CD4-positive, alpha-beta T cell treated with Interferon gamma for 1 hour (primary cell): ENCODE results near the gene PLK4.
"Not testable (repeated sequence)": the region's sequence is repeated elsewhere in the genome, so short reads cannot be mapped to it uniquely, and the experiment has no call there.

Experiments used
- DNase-seq: peaks from one replicate; pipeline ENCODE4 v3.0.0-alpha.2; 2020

The PLK4 gene

DNA sequence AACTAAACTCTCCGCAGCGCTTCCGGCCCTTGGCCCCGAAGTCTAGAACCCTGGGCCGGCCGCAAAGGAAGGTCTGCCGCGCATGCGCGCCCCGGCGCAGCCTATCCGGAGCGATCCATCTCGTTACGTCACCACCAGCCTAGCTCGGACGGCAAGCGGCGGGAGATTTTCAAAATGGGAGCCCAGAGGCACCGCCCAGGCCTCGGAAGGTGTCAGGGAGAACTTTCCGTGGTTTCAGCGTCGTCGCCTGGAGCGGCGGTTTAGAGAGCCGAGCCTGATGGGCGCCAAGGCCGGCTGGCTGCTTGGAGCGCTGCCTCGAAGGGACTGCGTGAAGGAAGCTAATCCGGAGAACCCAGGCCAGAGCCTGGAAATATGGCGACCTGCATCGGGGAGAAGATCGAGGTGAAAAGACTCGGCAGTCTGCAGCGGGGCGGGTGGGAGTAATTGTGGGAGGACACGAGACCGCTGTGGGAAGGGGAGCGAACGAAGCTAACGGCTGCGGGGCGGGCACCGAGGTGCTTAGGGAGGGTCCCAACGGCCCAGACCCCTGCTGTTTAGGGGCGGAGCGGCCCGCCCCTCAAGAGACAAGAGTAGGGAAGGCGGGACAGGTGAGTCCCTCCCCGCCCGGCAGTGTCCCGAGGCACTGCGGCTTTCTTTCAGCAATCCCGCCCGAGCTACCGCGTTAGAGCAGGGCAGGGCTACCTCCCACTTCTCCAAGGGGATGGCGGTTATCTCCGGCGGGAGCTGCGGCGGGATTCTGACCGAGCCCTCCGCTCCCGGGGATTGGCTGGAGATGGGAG is at the start of gene PLK4:
Gene PLK4 (plus strand): TSS at position 131 of the 800 bp plus-strand sequence. CDS start 242 bp downstream, at position 373.
- DNase-seq = peak; percentile 96

DNA sequence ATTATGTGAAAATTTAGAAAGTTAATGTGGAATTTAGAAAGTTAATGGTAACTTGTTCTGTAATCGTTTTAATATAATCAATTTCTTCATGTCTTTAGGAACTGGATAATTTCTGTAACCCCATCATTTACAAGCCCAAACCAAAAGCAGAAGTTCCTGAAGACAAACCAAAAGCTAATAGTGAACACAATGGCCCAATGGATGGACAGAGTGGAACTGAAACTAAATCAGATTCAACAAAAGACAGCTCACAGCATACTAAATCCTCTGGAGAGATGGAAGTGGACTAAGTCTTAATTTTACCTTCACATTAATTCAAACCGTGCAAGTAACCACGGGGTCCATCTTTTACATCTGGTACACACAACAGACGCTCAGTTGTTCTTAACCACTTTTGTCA is 48.1 kb upstream of the PLK4 start:
- DNase-seq = no peak

DNA sequence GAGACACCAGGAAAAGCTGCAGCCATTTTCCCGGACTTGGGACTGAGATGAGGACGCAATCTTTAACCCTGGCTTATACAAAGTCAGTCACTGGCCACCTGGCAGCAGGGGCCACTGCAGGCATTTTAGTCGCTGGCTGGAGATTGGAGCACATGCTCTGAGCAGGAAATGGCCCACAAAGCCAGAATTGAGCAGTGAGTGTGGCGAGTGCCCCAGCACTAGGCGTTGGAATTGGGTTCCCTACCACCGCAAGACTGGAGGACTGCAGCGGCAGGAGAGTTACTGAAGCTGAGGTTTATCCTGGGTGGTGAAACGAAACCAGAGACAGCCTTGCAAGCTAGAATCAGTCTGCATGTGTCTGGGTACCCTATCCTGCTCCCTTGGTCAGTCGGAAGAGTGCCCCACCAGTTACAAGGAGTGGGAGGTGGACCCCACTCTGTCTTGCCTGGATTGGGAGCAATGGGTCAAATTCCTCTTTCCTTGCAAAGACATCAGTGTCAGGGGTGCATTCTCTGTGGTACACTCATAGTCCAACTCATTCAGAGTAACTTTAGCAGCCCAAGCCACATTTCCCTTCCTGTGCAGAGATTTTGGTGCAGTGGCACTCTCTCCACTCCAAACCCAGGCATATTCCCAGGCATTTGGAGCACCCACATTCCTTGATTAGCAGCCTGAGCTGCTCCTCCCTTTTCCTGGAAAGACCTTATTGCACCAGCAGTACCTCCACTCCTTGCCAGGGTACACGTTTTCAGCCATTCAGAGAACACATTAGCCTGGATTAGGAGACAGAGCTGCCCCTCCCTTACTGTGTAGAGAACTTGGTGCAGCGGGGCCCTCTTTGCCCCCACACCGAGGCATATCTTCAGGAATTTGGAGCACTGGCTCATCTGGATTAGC is 36.7 kb upstream of the PLK4 start:
- no peak for DNase-seq

DNA sequence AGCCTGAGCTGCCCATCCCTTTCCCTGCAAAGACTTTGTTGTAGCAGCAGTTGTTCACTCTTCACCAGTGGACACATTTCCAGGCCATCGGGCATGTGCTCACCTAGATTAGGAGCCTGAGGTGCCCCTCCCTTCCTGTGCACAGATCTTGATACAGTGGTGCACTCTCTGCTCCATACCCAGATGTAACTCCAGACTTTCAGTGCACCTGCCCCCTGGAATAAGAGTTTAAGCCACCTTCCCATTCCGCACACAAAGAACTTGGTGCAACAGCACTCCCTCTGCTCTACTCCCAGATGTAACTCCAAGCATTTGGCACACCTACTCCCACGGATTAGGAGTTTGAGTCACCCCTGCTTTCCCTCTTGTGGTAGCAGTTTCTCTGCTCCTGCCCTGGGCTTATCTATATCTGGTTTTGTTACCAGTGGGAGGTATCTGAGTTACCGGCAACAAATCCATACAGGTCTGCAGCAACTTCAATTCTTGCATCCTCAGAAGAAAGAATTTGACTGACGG is 36.0 kb upstream of the PLK4 start:
- DNase-seq = no peak

DNA sequence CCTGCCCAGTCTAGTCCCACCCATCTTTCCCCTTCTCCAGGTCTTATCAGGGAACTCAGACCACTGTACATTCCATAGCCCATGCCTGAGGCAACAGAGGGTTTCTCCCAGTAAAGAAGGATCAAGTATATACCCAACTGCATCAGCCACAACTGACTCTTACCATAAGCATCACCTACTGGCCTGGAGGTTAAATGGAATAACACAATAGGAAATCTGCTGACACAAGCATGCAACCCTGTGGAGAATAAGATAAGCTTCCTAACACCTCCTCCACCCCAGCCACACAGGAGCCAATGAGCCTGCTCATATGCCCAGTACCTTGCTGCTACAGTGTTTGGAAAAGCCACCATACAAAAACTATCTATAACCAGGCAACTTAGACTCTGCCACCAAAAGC is 34.6 kb upstream of the PLK4 start:
- no peak for DNase-seq

DNA sequence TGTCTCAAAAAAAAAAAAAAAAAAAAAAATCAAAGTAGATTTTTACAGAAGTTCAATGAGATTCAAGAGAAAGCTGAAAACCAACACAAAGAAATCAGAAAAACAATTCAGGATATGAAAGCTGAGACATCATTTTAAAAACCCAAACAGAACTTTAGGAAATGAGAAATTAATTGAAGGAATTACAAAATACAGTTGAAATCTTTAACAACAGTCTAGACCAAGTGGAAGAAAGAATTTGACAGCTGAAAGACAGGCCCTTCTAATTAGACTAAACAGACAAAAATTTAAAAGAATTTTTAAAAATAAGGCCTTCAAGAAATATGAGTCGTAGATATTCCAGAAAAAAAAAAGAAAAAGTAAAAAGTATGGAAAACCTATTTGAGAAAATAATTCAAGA is 33.9 kb upstream of the PLK4 start:
- DNase-seq = no peak

DNA sequence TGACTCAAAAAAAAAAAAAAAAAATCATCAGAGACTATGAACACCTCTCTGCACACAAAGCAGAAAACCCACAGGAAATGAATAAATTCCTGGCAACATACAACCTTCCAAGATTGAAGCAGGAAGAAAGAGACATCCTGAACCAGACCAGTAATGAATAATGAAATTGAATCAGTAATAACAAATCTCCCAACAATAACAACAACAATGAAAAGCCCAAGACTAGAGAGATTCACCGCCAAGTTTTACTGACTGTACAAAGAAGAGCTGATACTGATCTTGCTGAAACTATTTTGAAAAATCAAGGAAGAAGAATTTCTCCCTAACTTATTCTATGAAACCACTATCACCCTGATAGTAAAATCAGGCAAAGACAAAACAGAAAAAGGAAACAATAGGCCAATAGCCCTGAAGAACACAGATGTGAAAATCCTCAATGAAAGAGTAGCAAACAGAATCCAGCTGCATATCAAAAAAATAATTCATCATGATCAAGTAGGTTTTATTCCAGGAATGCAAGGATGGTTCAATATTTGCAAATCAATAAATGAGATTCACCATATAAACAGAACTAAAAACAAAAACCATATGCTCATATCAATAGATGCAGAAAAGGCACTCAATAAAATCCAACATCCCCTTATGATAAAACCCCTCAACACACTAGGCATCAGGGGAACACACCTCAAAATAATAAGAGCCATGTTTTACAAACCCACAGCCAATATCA is 31.0 kb upstream of the PLK4 start:
- no peak for DNase-seq

DNA sequence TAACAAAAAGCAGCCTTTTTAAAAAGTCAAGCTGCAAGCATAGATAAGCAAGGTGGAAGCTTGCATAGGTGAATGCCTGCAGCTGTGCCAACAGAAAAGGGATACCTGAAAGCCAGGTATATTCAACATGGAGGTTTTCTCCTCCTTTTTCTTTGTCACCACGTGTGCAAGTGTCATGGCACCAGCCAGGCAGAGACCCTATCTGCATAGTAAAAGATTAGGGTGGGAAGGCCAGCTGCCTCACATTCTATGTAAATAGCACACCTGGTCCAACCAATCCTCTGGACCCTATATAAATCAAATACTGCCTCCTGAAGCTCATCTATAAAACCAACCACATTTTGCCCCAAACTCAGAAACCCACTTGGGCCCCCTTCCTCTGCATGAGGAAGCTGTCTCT is 28.0 kb upstream of the PLK4 start:
- no peak for DNase-seq

DNA sequence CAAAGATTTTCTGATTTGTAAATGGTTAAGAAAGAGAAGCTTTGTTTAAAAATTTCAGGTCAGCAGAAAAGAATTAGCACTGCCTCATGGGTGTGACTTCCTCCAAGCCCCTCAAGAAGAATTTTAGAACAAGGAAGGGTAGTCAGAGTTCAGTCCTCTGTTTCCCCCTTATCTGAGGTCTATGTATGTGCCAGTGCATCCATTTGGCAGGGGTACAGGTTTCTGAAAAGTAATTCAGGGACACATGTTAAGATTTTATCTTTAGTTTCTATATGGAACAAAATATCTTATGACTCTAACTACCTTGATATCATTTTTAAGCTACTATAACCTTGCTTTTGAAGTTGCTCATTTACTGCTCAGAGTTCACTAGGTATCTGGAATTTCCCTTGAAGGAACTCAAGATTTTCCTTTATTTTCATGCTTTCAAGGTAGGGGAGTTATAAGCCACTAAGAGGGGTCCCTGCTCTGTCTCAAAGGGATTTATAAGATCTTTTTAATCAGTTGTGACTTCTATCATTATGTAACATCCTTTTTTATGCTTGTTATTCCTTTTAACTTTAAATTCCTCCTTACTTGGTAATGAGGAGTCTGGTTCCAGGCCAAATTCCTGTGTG is 24.4 kb upstream of the PLK4 start:
- DNase-seq = no peak

DNA sequence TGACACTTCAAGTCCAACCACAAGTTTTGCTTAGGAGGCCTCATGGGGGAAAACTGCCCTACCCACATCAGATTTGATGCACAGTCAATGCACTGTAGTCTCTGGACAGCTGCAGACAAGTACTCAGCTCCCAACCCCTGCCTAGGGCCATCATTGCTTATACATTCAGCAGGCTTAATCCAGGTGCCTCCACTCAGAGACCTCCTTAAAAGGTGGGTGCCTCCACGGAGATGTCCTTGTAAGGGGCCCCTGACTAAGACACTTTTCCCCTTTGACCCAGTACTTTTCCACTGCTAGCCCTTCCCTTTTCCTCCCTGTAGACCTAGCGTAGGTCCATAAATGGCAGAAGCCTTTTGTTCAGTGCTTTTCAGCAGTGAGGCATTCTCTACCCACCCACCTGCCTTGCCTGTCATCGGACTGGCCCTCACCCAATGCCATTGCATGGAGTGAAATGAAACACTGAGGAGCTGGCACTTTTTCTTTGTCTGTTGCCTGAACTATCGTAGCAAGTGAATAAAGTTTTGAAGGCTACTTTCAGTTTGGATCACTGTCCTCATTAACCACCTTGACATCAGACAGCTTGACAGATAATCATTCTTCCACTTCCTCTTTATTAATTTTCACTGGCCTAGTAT is 23.8 kb upstream of the PLK4 start:
- no peak for DNase-seq

DNA sequence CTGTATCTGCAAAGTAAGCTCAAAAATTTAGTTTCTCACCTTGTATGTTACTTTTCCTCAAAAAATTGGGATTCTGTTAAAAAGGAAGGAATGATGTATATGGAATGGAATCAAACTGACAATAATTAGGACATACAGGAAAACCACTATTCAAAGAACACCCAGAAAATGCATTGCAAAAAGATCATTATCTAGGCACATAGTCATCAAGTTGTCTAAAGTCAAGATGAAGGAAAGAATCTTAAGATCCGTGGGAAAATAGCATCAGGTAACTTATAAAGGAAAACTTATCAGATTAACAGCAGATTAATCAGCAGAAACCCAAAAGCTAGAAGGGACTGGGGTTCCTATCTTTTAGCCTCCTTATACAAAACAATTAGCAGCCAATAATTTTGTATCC is 23.1 kb upstream of the PLK4 start:
- no peak for DNase-seq

DNA sequence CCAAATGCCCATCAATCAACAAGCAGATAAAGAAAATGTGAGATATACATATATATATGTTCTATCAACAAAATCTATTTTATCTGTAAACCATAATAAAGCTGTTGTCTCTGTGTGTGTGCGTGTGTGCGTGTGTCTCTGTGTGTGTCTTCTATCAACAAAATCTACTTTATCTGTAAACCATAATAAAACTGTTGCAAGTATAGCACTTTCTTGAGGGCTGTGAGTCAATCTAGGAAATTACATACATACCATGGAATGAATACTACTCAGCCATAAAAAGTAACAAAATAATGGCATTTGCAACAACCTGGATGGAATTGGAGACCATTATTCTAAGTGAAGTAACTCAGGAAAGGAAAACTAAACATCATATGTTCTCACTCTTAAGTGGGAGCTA is 12.5 kb upstream of the PLK4 start:
- DNase-seq = no peak

DNA sequence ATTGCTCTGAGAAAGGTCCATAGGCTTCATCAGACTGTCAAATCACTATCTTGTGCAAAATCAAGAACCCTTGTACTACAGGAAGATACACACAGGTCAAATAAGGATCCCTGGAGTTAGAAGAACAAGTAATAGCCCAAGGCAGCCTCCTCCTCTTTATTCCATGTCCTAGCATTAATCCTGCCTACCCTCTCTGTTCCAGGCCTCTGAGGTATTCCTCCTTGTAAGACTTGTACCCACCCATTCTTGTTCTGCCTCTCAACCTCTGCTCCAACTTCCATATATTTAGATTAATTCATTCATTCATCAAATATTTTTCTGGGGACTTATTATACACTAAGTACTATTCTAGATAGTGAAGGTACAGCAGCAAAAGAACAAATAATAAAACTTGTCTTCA is 10.4 kb upstream of the PLK4 start:
- DNase-seq = no peak

DNA sequence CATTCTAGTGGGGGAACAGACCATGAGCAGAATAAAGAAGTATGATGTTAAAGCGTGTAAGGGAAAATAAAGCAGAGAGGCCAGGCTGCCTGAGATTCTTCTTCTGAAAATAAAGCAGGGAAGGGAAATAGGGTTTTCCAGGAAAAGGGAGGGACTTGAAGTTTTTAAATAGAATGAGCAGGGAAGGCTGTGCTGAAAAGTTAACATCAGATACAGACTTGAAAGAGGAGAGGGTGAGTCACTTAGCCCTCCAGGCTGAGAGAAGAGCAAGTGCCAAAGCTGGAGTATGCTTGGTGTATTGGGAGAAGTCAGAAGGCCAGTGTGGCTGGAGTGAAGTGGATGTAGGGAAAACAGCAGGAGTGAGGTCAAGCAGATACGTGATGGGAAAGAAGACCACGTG is 10.0 kb upstream of the PLK4 start:
- DNase-seq = no peak

DNA sequence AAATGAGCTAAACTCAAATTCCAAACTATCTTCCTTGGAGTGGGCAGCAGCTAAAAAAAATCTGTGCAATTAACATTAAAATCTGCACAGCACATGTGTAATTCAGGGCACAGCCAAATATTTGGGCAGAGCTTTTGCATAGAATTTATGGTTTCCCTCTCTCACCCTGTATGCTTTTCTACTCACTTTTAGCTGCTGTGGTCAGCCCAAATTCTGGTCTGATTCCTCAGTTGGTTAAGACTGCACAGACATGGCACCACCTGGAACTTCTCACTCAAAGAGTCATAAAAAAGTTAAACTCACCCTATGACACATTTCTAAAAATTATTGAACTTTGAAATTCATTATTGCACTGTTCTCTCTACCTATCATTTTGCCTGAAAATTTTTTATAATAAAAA is 4.9 kb upstream of the PLK4 start:
- DNase-seq = no peak

DNA sequence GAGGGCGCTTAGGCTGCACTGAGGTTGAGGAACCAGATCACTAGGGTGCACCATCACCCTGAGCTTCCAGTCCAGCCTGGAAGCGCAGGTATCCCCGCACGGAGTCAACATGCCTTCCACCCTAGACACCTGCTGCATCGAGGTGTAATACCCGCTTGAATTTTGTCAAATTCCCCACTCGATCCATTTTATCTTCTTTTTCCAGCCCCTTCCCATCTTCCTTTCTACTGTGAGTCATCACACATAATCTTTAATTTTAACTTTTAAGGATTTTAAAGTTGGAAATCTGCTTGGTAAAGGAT is 821 bp downstream of the PLK4 start:
- DNase-seq = no peak

DNA sequence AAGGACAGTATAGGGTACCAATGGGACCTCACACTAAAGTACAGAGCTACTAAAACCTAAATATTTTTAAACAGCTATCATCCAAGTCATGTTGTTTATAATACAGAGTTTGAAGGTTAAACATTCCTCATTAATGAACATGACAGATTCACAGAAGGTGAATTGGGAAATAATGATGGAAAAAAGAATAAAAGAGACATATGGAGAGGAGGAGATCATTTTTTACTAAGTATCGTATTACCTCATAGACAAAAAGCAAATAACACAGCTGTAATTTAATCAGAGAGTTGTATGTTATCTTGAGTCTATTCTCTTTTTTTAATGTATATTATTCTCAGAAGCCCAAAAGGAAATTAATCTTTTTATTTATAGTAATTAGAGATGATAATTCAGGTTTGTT is 7.9 kb downstream of the PLK4 start:
- DNase-seq = no peak

DNA sequence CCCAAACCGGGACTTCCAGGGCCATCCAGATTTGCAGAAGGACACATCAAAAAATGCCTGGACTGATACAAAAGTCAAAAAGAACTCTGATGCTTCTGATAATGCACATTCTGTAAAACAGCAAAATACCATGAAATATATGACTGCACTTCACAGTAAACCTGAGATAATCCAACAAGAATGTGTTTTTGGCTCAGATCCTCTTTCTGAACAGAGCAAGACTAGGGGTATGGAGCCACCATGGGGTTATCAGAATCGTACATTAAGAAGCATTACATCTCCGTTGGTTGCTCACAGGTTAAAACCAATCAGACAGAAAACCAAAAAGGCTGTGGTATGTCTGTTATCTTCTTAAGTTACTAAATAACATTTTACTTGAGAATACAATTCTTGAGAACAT is 9.2 kb downstream of the PLK4 start:
- no peak for DNase-seq

DNA sequence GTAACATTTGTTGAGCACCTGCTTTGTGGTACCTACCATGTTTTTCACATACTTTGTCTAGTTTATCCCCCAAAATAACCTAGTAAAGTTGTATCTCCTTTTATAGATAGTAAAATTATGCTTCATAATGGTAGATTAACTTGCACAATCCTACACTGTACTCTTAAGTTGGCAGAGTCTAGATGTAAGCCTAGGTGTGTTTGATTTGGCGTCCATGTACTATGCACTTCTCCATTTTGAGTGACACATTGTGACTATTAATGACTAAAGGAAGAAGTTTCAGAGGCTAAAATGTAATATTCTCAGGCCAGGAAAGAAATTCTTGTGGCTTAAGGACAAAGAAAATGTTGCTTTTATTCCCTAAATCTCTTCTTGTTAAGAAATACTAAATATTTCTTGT is 15.4 kb downstream of the PLK4 start:
- DNase-seq = no peak

DNA sequence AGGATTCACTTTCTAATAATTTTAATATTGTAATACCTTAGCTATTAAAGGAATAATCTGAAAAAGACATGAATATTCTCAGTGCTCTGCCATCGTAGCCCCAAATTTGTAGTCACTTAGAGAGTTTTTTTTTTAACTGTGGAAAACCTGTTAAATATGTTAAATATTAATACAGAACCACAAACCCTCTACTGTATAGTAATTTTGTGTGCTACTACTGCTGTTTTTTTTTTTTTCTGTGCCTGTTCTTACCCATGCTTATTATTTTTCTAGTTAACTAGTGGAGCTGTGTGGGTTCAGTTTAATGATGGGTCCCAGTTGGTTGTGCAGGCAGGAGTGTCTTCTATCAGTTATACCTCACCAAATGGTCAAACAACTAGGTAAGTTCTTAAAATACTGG is 15.8 kb downstream of the PLK4 start:
- no peak for DNase-seq

DNA sequence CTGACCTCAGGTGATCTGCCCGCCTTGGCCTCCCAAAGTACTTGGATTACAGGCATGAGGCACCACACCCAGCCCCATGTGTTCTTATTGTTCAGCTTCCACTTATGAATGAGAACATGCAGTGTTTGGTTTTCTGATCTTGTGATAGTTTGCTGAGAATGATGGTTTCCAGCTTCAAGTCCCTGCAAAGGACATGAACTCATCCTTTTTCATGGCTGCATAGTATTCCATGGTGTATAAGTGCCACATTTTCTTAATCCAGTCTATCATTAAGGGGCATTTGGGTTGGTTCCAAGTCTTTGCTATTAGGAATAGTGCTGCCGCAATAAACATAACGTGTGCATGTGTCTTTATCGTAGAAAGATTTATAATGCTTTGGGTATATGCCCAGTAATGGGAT is 19.0 kb downstream of the PLK4 start:
- not testable (repeated sequence) for DNase-seq

DNA sequence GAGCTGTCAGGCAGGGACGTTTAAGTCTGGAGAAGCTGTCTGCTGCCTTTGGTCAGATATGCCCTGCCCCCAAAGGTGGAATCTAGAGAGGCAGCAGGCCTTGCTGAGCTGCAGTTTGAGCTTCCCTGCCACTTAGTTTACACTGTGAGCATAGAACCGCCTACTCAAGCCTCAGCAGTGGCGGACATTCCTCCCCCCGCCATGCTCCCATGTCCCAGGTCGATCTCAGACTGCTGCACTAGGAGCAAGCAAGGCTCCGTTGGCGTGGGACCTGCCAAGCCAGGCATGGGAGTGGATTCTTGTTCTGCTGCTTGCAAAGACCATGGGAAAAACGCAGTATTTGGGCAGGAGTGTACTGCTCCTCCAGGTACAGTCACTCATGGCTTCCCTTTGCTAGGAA is 24.3 kb downstream of the PLK4 start:
- DNase-seq = no peak

DNA sequence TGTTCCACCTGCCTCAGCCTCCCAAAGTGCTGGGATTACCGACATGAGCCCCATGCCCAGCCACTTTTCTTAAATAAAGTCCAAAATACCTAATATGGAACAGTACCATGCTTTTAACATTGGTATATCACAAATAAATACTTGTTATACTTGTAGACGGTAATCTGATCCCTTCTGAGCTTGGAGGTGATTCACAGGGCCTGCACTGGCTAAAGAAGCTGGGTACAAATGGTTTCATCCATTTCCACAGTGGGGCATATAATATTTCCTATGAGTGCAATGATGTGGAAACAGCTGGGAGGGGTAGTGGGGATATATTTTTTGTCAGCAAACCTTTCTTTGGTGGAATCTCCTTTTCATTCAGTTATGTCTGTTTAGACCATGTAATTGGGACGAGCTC is 35.8 kb downstream of the PLK4 start:
- DNase-seq = no peak
